GM18499 (cell line): ENCODE measurements around the gene LKAAEAR1.
A peak's percentile ranks its signal among the peaks of the same experiment; 100 is the strongest.

Experiments
- ATAC-seq: cut with Tn5 transposase; IDR thresholded peaks from one replicate; pipeline ENCODE4 v1.9.1; 2021; ENCODE audit warnings: moderate number of reproducible peaks; ENCODE audit not compliant: insufficient read depth, unreplicated experiment

The LKAAEAR1 gene

GRCh38 chr20:64069209-64069613 is 15.0 kb downstream of the LKAAEAR1 start:
- ATAC-seq, result no peak

GRCh38 chr20:64068386-64069208 is 15.6 kb downstream of the LKAAEAR1 start:
- no peak for ATAC-seq

DNA sequence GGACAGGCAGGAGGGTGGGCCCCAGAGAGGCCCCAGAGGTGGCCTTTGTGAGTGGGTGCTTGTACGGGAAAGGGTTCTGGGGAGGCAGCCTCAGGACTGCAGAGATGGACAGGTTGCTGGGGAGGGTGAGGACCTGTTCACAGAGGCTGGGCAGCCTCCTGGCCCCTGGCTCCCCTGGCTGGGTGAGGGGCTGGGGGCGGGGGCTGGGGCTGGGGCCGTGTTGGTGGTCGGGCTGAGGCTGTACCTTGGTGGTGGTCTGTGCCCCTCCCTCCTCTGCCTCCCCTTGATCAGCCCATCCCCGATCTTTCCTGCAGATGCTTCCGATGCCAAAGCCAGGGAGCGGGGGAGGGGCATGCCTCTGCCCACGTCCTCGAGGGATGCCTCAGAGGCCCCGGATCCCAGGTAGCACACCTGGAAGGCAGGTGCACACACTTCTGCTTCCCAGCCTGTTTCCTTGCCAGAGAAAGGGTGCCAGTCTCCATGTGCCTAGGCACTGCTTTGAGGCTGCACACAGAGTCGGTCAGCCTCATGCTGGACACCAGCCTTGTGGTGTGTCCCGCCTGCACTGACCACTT is 16.4 kb downstream of the LKAAEAR1 start:
- no peak for ATAC-seq

- ATAC-seq, result no peak
Observed at GRCh38 chr20:64067005-64067632, 17.1 kb downstream of the LKAAEAR1 start.

- ATAC-seq, result no peak
Observed at GRCh38 chr20:64065974-64066343, 18.2 kb downstream of the LKAAEAR1 start.

- no peak for ATAC-seq
Observed at GRCh38 chr20:64065062-64065973, 18.9 kb downstream of the LKAAEAR1 start.

DNA sequence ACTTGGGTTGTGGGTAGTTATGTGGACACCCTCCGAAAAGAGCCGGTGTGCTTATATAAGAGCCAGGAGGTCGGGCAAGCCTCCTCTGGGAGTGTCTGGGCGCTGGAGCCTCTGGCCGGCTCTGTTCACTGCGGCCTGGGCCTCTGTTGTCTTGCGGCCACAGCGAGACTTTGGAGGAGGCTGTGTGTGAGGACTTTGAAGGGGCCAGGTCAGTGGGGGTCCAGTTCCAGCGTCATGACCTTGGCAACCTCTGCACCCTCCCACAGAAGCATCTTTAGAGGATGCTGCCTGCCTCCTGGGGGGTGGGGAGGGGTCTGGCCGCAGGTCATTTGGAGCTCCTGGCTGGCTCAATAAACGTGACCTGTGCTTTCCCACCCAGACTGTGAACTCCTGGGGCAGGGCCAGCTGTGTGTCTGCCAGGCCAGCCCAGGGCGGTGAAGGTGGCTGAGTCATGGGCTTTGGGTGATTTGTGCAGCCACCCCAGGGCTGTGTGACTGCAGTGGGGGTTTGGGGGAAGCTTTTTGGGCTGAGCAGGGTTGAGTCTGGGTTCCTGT is 20.0 kb downstream of the LKAAEAR1 start:
- no peak for ATAC-seq

DNA sequence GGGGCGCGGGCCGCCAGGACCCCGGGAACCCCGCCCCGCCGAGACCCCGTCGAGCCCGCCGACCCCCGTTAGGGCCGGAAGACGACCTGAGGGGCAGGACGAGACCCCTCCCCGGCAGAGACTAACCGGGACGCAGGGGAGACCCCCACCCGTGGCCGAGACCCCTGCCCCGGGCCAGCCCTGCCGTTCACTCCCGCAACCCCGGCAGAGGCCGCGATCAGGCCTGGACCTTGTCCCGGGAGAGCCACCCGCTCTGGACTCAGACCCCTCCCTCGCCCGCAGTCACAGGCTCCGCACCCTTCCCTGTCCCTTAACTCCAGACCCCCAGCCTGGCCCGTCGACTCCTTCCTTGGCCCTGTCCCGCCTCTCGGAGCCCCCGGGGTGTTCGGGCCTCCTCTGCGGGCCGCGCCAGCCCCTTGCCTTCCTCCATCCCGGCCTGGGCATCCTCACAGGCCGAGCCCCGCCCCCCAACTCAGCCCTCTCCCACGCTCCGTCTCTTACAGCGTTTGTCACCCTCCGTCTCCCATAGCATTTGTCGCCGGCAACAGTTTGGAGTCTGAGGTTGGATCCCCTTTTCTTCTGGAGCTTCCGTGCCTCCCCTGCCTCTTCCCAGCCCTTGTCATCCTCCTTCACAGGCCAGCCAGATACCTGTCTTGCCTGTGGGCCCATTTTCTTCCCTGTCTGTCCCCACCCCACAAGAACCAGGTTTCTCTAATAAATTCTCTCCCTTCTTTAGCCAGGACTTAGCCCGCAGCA is 20.6 kb downstream of the LKAAEAR1 start:
- no peak for ATAC-seq

- ATAC-seq, result peak; percentile 60
Observed at GRCh38 chr20:64062596-64063388, 21.4 kb downstream of the LKAAEAR1 start, which contains the start of gene TCEA2. Gene TCEA2, plus strand, starts transcription at chr20:64063198. Its CDS starts 115 bp downstream, at chr20:64063313.

- ATAC-seq, result no peak
Observed at GRCh38 chr20:64062276-64062595, 22.0 kb downstream of the LKAAEAR1 start.

DNA sequence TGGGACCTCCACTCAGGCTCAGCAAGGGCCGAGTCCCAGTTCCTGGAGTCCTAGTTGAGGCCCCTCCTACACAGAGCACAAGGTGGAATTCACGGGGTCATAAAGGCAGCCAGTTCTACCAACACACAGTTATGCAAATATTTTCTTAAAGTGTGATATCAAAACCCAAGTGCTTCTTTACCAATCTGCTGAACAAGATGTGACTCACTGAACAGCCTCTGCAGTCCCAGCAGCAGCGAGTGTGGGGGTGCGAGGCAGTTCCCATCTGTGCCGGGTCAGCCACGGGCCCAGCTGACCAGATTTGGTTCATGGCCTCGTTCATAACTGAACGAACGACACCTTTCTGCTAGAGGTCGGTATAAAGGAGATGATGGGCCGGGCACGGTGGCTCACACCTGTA is 25.7 kb downstream of the LKAAEAR1 start:
- no peak for ATAC-seq

DNA sequence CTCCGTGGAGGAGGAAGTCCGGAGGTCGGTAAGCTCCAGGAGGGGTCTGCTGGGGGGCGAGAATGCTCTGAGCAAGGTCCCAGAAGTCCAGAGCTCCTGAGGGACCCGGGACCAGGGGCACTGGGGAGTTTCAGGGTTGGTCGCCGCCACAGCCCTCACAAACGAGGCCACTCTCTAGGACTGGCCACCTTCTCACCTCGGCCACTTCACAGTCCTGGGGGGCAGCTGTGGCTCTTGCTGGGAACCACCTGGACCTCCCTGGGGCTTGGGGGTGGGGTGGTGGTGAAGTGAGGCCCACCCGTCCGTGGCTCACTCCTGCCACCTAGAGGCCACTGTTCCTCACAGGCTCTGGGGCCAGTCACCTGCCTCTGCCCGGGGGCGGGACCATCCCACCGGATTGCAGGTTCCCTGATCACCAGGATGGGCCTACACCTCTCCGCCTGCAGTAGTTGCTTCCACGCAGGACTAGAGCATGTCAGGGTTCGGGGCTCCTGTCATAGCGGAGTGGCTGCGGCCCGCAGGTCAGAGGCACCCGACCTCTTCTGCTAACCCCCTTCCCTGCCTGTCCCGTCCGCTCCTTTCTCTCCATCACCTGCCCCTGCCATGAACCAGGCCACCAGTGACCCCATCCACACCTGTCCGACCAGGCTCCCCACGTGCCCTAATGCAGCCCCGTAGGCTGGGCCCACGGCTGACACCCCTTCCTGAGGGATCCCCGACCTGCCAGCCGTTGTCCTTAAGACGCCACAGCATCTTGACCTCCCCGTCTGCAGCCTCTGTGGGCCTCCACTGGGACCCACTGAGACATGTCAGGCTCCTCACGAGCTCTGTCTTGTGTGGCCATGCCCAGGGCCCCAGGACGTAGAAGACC is 26.3 kb downstream of the LKAAEAR1 start:
- no peak for ATAC-seq

GRCh38 chr20:64056889-64057627 is 27.1 kb downstream of the LKAAEAR1 start:
- no peak for ATAC-seq

DNA sequence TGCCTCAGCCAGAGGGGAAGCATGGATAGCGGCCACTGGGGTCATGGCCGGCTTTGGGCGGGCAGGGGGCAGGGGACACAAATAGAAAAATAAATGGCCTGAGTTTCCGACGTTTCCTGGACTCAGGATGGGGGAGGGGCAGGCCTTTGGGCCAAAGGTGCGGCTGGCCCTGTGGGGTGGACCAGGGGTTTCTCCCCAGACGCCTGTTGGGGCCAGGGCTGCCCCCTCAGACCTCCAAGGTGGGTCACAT is 27.6 kb downstream of the LKAAEAR1 start:
- no peak for ATAC-seq

DNA sequence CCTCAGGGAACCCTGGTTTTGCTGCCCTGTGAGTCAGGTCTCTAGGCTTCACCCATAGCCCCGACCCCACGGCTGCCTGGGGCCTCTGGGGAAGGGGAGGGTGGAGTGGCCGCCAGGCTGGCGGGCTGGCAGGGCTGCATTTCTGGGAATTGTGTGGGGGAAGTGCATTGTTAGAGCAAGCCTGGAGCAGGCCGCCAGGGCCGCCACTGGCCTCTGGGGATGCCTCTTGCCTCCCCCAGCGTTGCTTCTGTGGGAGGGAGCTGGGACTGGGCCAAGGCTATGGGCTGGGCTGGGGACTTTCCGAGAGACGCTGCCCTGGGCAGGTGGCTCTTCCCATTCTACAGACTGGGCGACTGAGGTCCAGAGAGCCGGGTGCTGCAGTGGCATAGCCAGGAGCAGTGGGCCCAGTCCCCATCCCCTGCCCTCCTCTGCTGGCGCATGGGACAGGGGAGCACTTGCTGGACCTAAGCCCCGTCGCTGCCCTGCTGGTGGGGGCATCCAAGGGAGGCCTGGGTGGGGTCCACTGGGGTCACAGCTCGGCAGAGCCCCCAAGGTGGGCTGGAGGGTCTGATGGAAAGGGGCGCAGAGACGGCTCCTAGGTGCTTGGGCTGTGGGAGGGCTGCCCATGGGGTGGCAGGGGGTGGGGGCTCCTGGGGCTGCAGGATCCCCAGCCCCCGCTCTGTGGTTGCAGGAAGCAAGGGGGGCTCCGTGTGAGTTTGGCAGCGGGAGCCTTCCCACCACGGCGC is 28.1 kb downstream of the LKAAEAR1 start:
- ATAC-seq, result no peak

GRCh38 chr20:64055396-64055892 is 28.8 kb downstream of the LKAAEAR1 start:
- no peak for ATAC-seq
